GM23248 (cell line): Measurements from ENCODE around the gene PID1.

Source experiments
- EZH2 ChIP-seq: fragments of 200-600 bp; sonication (generic); IDR thresholded peaks from 2 replicates; pipeline ENCODE4 v1.6.1; 2018; ENCODE audit warnings: antibody characterized with exemption, mild to moderate bottlenecking; ENCODE audit not compliant: insufficient read depth, poor library complexity, severe bottlenecking
- EZH2phosphoT487 ChIP-seq: fragments of 200-600 bp; sonication (generic); IDR thresholded peaks from 2 replicates; pipeline ENCODE4 v1.6.1; 2018; ENCODE audit warnings: antibody characterized with exemption, moderate library complexity, mild to moderate bottlenecking, low read depth; ENCODE audit not compliant: insufficient read depth

DNA sequence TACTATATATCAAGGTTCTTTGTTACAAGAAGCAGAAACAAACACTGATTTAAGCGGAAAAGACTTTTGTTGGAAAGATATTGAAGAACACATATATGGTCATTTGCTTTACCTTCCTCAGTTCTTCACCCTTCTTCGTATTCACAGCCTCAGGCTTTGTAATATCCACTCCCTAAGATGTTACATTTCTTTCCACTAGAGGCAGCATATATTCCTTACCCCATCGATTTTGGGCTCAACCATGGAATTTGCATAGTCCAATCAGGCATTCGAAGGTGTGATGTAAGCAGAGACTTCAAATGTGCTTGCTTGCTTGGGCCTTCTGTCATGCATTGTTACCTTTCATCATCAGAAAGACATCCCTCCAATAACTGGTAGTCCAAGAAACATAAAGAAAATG lies 287.4 kb downstream of the PID1 start:
- TF ChIP-seq EZH2 = no peak
- TF ChIP-seq EZH2phosphoT487 = no peak
